MV-4-11 (cell line): ENCODE results near the gene ZNF789.

Experiments used
- DNase-seq: peaks from one replicate; lab custom pipeline; 2025; lab: John Stamatoyannopoulos, UW

Gene ZNF789

GRCh38 chr7:99457650-99458493 is 14.8 kb upstream of the ZNF789 start:
- DNase-seq, result no peak

- DNase-seq, result peak; percentile 46
Measured at GRCh38 chr7:99459087-99459486, 13.6 kb upstream of the ZNF789 start.

DNA sequence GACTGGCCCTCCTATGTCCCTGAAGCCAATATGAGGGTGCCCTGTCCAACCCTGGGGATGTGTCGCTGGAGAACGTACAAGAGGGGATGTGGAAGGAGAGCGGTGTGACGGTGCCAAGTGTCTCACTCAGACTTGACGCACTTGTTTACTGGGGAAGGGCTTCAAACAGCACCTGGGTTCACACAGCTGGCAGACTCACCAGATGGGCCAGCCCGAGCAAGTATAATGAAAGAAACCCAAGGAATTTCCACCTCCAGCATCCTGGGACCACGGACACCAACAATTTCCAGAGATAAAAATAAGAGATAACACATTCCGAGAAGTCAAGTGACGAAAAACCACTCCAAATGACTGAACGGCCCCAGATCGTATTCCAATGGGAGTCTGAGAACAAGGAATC is 12.0 kb upstream of the ZNF789 start:
- no peak for DNase-seq

GRCh38 chr7:99461221-99461620 is 11.5 kb upstream of the ZNF789 start:
- no peak for DNase-seq

- DNase-seq, result no peak
Measured at GRCh38 chr7:99465421-99465768, 7.3 kb upstream of the ZNF789 start.

DNA sequence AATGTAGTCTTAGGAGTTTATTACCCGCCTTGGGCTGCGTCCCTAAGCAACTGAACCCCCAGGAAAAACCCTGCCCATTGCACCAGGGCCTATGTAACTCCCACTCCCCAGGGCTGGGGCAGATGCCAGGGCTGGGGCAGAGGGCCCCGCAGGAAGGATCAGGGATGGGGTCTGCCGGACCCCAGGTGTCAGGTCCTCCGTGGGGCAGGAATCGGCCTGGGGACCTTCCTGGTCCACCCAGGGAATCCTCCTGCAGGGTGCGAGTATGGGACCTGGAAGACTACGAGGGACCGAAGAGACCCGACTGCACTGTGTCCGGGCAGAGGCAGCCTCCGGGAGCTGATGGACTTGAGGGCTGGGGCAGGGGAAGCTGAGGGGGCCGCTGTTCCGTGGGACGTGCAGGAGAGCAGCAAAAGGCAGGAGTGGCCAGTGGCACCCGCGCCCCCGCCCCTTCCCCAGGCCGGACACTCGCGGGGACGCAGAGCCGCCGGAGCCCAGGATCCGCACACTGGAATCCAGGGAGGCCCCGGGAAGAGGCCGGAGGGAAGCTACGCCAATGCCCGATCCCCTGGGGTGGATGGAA is 4.3 kb upstream of the ZNF789 start:
- DNase-seq, result no peak

DNA sequence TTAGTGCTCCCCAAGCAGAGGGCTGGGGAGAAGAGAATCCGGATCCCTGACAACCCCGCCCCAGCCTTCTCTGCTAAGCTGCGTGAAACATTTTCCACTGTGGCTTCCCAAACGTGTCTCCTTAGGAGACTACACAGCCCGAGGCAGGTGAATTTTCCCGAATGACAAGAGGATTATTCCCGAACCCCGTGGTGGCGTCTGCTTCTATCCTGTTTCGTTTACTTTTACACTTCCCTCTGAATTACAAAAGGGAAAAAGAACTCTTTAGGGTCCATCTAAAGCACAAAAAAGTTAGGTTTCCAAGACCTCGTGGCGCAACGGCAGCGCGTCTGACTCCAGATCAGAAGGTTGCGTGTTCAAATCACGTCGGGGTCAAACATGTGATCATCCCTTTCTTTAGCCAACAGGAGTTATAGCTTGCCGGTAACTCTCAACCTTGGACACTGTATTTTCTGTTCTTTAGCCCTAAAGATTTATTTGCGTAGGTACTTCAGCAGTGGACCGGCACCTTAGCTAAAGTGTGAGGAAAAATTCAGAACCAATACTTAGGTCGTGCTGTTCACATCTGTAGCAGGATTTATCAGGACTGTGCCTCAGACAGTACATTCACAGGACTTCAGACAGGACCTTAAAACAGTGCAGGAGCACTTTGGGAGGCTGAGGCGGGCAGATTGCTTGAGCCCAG is 3.2 kb upstream of the ZNF789 start:
- no peak for DNase-seq

DNA sequence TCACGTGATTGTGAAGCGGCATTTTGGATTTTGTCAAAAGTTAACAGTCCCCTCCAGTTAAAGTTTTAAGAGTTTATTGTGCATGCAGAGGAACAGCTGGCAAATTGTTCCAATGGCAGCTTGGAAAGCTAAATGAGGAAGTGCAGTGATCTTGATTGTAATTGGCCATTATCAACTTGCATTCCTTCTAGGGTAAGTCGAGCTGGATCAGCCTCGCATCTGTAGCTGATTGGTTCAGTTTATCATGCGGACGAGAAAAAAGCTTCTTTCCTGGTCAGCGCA is 566 bp downstream of the ZNF789 start:
- DNase-seq, result peak; percentile 84

DNA sequence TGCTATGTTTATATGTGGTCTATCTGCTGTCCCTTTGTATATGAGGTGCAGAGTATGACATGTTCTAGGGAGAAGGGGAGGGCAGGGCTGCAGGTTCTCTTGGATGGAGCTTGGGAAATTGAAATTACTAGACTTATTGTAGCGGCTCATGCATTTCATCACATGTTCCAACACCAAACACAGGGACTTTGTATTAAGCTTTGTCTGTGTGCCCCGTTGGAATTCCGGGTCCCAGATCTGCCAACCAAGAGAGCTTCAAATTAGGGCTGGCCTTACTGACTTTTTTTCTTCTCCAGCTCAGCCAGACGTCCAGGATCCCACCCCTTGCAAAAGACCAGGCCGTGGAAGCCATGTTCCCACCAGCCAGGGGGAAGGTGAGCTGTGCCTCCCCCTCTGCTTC is 3.4 kb downstream of the ZNF789 start:
- DNase-seq, result no peak

DNA sequence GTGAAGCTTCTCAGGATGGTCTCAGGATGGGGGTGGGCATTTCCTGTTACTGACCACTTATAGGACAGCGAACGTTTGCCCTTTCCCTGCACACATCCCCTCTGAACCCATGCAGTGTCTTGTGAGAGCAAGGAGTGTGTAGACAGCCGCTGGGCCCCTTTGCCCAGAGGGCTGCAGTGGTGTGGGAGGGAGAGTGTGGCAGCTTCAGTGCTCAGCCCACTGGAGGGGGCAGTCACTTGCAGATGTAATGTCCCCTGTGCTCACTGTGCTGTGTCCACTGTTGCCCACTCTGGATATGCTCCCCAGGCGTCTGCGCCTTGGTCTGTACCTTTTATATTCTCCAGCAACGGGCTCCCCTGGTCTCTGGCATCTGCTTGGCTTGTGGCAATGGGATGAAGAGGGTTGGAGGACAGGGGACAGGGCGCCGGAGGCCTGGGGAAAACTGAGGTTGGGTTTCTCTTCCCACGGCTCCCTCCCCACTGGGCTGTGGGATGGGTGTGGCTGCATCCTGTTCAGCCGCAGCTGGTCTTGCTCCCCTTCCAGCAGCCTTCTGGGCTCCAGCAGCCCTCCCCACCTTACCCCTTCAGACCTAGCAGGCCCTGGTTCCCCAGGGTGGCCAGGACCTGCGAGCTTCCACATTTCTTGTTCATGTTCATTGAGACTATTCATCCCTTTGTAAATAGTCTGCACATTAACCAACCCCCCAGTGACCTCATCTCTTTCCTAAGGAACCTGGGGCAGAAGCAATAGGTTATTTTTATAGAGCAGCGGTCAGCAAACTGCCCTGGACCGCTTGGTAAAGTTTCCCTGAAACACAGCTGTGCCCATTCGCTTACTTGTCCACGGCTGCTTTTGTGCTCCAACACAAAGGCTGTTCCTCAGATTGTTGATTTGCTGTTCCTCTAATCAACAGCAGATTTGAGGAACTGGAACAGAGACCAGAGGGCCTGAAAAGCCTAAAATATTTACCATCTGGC is 6.1 kb downstream of the ZNF789 start:
- DNase-seq, result peak; percentile 83

DNA sequence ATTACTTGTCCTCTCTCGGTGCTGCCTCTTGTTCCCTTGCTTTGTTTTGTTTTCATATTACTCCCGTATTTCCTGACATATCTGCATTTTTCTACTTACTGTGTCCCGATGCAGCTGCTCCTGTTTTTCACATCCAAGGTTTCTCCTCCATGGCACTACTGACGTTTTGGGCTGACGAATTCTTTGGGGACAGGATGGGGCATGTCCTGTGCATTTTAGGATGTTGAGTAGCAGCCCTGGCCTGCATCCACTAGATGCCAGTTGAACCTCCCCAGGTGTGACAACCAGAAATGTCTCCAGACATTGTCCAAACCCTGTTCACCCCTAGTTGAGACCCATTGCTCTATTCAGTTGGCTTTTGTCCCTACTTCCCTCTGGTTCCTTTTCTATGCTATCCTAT is 12.4 kb downstream of the ZNF789 start:
- no peak for DNase-seq

DNA sequence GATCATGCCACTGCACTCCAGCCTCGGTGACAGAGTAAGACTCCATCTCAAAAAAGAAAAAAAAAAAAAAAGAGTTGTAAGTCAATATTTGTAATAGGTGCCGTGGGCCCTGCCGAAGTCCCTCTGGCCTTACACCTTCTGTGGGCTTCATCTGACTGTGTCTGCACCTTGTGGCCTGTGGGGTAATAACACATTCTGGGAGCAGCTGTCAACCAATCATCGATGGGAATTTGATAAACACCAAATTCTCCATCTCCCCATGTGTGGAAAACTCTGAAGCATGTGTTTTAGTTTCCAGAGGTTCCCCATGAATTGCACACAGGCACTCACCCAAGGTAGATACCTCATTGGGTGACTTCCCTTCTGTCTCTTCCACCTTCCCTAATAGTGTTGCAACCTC is 16.5 kb downstream of the ZNF789 start:
- DNase-seq, result no peak

GRCh38 chr7:99490878-99491277 is 18.2 kb downstream of the ZNF789 start:
- no peak for DNase-seq

DNA sequence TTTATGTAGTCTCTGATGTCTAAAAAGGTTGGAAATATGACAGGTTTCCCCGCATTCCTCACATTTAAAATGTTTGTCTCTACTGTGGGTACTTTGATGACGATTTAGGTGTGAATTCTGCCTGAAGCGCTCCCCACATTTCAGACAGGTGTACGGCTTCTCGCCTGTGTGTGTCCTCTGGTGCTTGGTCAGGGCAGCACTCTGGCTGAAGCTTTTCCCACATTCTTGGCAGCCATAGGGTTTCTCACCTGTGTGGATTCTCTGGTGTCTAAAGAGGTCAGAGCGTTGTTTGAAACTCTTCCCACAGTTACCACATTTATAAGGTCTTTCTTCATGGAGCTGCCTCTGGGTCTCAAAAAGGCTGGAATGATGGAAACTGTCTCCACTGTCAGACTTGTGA is 21.1 kb downstream of the ZNF789 start:
- no peak for DNase-seq

DNA sequence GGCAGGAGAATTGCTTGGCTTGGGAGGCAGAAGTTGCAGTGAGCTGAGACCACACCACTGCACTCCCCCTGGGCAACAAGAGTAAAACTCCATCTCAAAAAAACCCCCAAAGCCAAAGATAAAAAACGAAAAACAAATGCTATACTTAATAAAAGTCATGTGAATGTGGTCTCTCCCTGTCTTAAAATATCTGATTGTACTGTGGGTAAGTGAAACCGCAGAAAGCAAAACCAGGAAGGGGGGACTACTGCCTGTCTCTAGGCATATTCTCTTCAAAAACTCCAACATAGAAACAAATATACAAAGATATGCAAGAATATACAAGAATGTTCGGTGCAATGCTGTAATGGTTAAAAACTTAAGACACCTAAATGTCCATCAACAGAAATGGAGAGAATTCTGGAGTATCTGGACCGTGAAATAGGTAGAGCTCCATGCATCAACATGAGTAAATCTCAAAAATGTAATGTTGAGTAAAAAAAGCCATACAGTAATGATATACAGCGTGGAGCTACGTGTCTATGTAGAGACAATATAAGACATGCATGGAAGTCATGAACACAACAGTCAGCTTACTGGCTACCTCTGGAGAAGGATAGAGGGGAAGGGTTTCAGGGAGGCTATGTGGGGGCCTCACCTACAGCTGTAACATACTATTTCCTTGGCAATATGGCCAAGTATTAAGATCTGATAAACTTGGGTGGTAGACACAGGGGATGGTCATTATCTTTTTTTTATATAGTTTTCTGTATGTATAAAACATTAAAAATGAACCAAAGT is 25.3 kb downstream of the ZNF789 start:
- DNase-seq, result peak; percentile 53

DNA sequence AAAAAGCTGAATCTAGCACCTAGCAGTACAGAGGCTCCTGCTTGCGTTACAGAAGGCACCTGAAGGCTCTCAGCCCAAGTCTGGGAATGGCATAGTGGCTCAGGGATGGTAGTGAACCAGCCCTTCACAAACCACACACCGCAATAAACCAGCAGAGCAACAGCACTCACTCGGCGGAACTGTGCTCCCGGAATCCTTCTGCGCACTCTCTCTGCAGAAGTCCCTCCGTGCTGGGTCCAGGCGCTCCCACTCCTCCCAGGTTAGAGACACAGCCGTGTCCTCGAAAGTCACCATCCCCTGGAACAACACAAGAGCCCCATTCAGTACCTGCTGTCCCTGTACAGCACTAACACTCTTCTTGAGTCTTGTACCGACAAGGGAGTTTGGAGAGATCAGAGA is 25.9 kb downstream of the ZNF789 start:
- peak; percentile 31 for DNase-seq

- peak; percentile 39 for DNase-seq
Measured at GRCh38 chr7:99499371-99499720, 26.7 kb downstream of the ZNF789 start.

DNA sequence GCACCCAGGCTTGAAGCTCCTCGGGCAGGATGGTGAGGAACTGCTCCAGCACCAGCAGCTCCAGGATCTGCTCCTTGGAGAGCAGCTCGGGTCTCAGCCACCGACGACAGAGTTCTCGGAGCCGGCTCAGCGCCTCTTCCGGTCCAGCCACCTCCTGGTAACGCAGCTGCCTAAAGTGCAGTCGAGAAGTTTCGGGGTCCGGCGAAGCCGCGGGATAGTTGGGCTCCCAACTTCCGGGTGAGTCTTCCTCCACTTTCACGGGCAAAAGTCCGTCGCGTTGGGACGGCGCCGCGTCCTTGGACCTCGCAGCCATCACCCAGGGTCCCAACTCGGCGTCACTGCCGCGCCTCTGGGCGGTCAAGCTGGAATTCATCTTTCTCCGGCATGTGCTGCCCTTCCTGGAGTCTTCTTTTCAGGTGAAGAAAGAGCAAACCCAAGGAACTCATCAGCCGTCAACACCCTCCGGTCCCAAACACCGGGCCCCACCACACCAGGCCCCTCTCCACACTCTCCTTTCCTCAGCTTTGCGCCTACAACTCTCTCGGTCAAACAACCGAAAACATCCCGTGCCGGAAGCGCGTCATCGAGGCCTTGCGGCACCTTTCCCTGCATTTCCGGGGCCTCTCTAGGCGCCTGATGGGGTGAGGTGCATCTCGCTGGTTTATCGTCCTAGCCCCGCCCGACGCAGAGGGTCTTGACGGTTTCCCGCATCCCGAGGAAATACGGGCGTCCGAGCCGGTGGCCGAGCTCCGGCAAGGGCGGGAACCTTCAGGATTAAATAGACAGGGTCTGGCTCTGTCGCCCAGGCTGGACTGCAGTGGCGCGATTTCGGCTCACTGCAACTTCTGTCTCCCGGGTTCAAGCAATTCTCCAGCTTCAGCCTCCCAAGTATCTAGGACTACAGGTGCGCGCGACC is 27.3 kb downstream of the ZNF789 start, which contains the start of gene ZNF394:
TSS of gene ZNF394 (minus strand) at position 561 of the 916 bp plus-strand sequence. CDS start at position 373, 188 bp downstream.
- DNase-seq, result peak; percentile 89

GRCh38 chr7:99500637-99501009 is 27.9 kb downstream of the ZNF789 start:
- no peak for DNase-seq

DNA sequence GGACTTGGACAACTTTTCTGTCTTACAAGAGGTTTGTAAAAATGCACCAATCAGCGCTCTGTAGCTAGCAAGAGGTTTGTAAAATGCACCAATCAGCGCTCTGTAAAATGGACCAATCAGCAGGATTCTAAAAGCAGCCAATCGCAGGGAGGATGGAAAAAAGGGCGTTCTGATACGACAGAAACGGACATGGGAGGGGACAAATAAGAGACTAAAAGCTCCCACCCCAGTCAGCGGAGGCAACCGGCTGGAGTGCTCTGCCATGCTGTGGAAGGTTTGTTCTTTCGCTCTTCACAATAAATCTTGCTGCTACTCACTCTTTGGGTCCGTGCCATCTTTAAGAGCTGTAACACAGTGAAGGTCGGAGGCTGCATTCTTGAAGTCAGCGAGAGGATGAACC is 28.5 kb downstream of the ZNF789 start:
- peak; percentile 22 for DNase-seq

DNA sequence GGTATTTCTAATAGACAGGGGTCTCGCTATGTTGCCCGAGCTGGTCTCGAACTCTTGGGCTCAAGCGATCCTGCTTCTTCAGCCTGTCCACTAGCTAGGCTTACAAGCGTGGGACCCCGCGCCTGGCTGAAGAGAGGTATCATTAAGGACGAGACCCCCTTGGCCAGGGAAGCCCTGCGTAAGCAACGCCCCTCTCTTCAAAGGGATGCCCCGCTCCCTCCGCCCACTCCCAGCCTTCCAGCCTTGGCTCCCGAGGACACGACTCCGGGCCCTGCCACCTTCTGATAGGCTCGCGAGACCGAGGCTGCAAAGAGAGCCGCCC is 31.6 kb downstream of the ZNF789 start:
- no peak for DNase-seq
